GM23338 (cell line): ENCODE measurements around the gene CCDC54. TPM values are rescaled to one million over a fixed set of nuclear protein-coding genes. Genes with fewer than 3 reads are reported as not detected.

ENCODE experiments used
- ATAC-seq: fragments of 200-7000 bp; cut with Tn5 transposase; 3 replicates; pipeline ENCODE4 v1.9.1; 2020
- DNase-seq: peaks from one replicate; pipeline ENCODE4 v3.0.0-alpha.2; 2015; ENCODE audit warnings: low spot score
- H2AFZ ChIP-seq: fragments of 200-600 bp; sonication (generic); 2 replicates; pipeline ENCODE4 v1.8.0; 2016; ENCODE audit warnings: antibody characterized with exemption, mild to moderate bottlenecking, moderate library complexity
- H3F3A ChIP-seq: fragments of 200-600 bp; sonication (generic); replicated peaks from 2 replicates; pipeline ENCODE4 v1.8.0; 2017; ENCODE audit warnings: antibody characterized with exemption, mixed run types, low read depth
- H3K27ac ChIP-seq: fragments of 200-600 bp; sonication (generic); 2 replicates; pipeline ENCODE4 v1.6.1; 2016; ENCODE audit warnings: low read depth
- H3K27me3 ChIP-seq: fragments of 200-600 bp; sonication (generic); 2 replicates; pipeline ENCODE4 v1.8.0; 2016; ENCODE audit warnings: mild to moderate bottlenecking, mixed run types, moderate library complexity; ENCODE audit not compliant: insufficient read depth
- H3K36me3 ChIP-seq: fragments of 200-600 bp; sonication (generic); 2 replicates; pipeline ENCODE4 v1.8.0; 2016; ENCODE audit warnings: mild to moderate bottlenecking; ENCODE audit not compliant: insufficient read depth
- H3K4me1 ChIP-seq: fragments of 200-600 bp; sonication (generic); 2 replicates; pipeline ENCODE4 v1.8.0; 2016; ENCODE audit warnings: mild to moderate bottlenecking, moderate library complexity; ENCODE audit not compliant: insufficient read depth
- H3K4me2 ChIP-seq: fragments of 200-600 bp; sonication (generic); 2 replicates; pipeline ENCODE4 v1.7.1; 2017; ENCODE audit warnings: mixed run types
- H3K4me3 ChIP-seq: fragments of 200-600 bp; sonication (generic); 2 replicates; pipeline ENCODE4 v1.6.1; 2016; ENCODE audit warnings: mixed run types
- H3K79me2 ChIP-seq: fragments of 200-600 bp; sonication (generic); replicated peaks from 2 replicates; pipeline ENCODE4 v1.8.0; 2017; ENCODE audit warnings: mild to moderate bottlenecking; ENCODE audit not compliant: insufficient read depth
- H3K9me2 ChIP-seq: fragments of 200-600 bp; sonication (generic); 2 replicates; pipeline ENCODE4 v1.8.0; 2017; ENCODE audit not compliant: insufficient read depth
- H4K20me1 ChIP-seq: fragments of 200-600 bp; sonication (generic); replicated peaks from 2 replicates; pipeline ENCODE4 v1.8.0; 2017; ENCODE audit warnings: mild to moderate bottlenecking; ENCODE audit not compliant: insufficient read depth
- H3K27ac Mint-ChIP-seq: 2 replicates; pipeline ENCODE4 v1.8.0; 2020; ENCODE audit warnings: inconsistent platforms, mild to moderate bottlenecking, moderate library complexity, mixed read lengths
- H3K27me3 Mint-ChIP-seq: 3 replicates; pipeline ENCODE4 v1.8.0; 2022; ENCODE audit warnings: low read depth, mild to moderate bottlenecking, moderate library complexity, mixed read lengths, inconsistent platforms; ENCODE audit not compliant: insufficient read depth, poor library complexity
- H3K36me3 Mint-ChIP-seq: 3 replicates; pipeline ENCODE4 v1.8.0; 2021; ENCODE audit warnings: low read depth, mild to moderate bottlenecking, inconsistent platforms, moderate library complexity, mixed read lengths
- H3K4me1 Mint-ChIP-seq: 3 replicates; pipeline ENCODE4 v1.8.0; 2020; ENCODE audit warnings: mild to moderate bottlenecking, inconsistent platforms, mixed read lengths
- H3K4me3 Mint-ChIP-seq: 3 replicates; pipeline ENCODE4 v1.8.0; 2021; ENCODE audit warnings: moderate library complexity, mild to moderate bottlenecking, inconsistent platforms, mixed read lengths
- H3K9me3 Mint-ChIP-seq: 3 replicates; pipeline ENCODE4 v1.8.0; 2020; ENCODE audit warnings: moderate library complexity, mild to moderate bottlenecking, inconsistent platforms, mixed read lengths
- CREB1 ChIP-seq: fragments of 250-450 bp; sonication (Bioruptor Pico); IDR thresholded peaks from 2 replicates; pipeline ENCODE4 v1.5.0; 2020; ENCODE audit warnings: low read depth, mild to moderate bottlenecking, moderate library complexity
- CTCF ChIP-seq, 2 experiments: fragments of 200-600 bp in 1 of 2; sonication (generic) in 1 of 2; conservative IDR thresholded peaks; 2 replicates each; pipeline versions ENCODE4 v1.5.1 to v1.6.1; 2016 to 2017; ENCODE audit warnings: antibody characterized with exemption in 2 of 2, low read depth in 2 of 2, mild to moderate bottlenecking in 2 of 2, moderate library complexity in 1 of 2
- ETS1 ChIP-seq: IDR thresholded peaks from 2 replicates; pipeline ENCODE4 v1.6.1; 2016; ENCODE audit warnings: antibody characterized with exemption
- EZH2 ChIP-seq: fragments of 200-600 bp; sonication (generic); IDR thresholded peaks from one replicate; pipeline ENCODE4 v1.8.0; 2017; ENCODE audit warnings: antibody characterized with exemption, mild to moderate bottlenecking, low read depth; ENCODE audit not compliant: unreplicated experiment
- EZH2phosphoT487 ChIP-seq: fragments of 200-600 bp; sonication (generic); IDR thresholded peaks from one replicate; pipeline ENCODE4 v1.8.1; 2018; ENCODE audit warnings: antibody characterized with exemption; ENCODE audit not compliant: unreplicated experiment
- JUNB ChIP-seq: IDR thresholded peaks from one replicate; pipeline ENCODE4 v1.6.1; 2016; ENCODE audit warnings: antibody characterized with exemption; ENCODE audit not compliant: unreplicated experiment
- NANOG ChIP-seq: IDR thresholded peaks from 2 replicates; pipeline ENCODE4 v1.6.1; 2016; ENCODE audit warnings: antibody characterized with exemption, borderline replicate concordance
- POLR2AphosphoS5 ChIP-seq: IDR thresholded peaks from 2 replicates; pipeline ENCODE4 v1.6.1; 2016; ENCODE audit warnings: antibody characterized with exemption, low read depth
- REST ChIP-seq: IDR thresholded peaks from one replicate; pipeline ENCODE4 v1.6.1; 2018; ENCODE audit warnings: antibody characterized with exemption; ENCODE audit not compliant: unreplicated experiment
- STAT1 ChIP-seq: IDR thresholded peaks from one replicate; pipeline ENCODE4 v1.6.1; 2016; ENCODE audit warnings: antibody characterized with exemption; ENCODE audit not compliant: unreplicated experiment
- ZNF114 ChIP-seq: fragments of 250-450 bp; sonication (Bioruptor Pico); IDR thresholded peaks from 2 replicates; pipeline ENCODE4 v1.5.0; 2020; ENCODE audit warnings: mild to moderate bottlenecking, moderate library complexity
- ZNF331 ChIP-seq: fragments of 250-450 bp; sonication (Bioruptor Pico); IDR thresholded peaks from 2 replicates; pipeline ENCODE4 v1.5.0; 2020; ENCODE audit warnings: low read depth, mild to moderate bottlenecking, moderate library complexity
- polyA plus RNA-seq: library from polyadenylated mRNA; unstranded; fragments of >200 nt; fragmentation: Nextera tagmentation; extraction: Ambion mirVana; gene quantifications from 2 replicates; pipeline ENCODE4 v1.2.1, GENCODE V29; 2016
- total RNA-seq: library from RNA; depleted of rRNA; stranded (reverse); fragments of >200 nt; shearing (Covaris generic); gene quantifications from 2 replicates; pipeline ENCODE4 v1.2.3, GENCODE V29; 2014

CCDC54 gene
- total and polyA plus RNA-seq, 2 experiments from 2014 or later: not detected

- DNase-seq: no peak
- no peaks in the 10 kb centered on the region for H3K9me2 ChIP-seq
- H4K20me1 ChIP-seq: no peaks in the 10 kb centered on the region
- H3K9me3 Mint-ChIP-seq: no peaks in the 10 kb centered on the region
- TF ChIP-seq CREB1: no peak
- no peak overlapping the region for H3K4me3 ChIP-seq
- H3K36me3 ChIP-seq: no peaks in the 10 kb centered on the region
- no peaks in the 10 kb centered on the region for H3K4me1 ChIP-seq
- no peak overlapping the region for H3K4me3 Mint-ChIP-seq
- H3K79me2 ChIP-seq: no peaks in the 10 kb centered on the region
- H3F3A ChIP-seq: no peaks in the 10 kb centered on the region
- no peaks in the 10 kb centered on the region for H3K36me3 Mint-ChIP-seq
- no peak overlapping the region; the same call in 1 of the 2 replicates for H2AFZ ChIP-seq
- peaks cover 4% of the 10 kb centered on the region; the same call in 2 of the 3 replicates for H3K4me1 Mint-ChIP-seq
- peaks cover under 1% of the 10 kb centered on the region for H3K27me3 Mint-ChIP-seq
- H3K27ac Mint-ChIP-seq: no peak overlapping the region
- H3K27me3 ChIP-seq: no peaks in the 10 kb centered on the region
- H3K27ac ChIP-seq: no peak overlapping the region
- no peak overlapping the region for H3K4me2 ChIP-seq
- peak; percentile 38; the same call in 2 of the 3 replicates for ATAC-seq
Measured at GRCh38 chr3:107345822-107346405, 31.3 kb upstream of the CCDC54 start.

- H3K79me2 ChIP-seq: no peaks in the 10 kb centered on the region
- no peaks in the 10 kb centered on the region for H4K20me1 ChIP-seq
- H2AFZ ChIP-seq: no peak overlapping the region
- H3K27me3 ChIP-seq: no peaks in the 10 kb centered on the region
- no peaks in the 10 kb centered on the region for H3K4me1 ChIP-seq
- H3K9me2 ChIP-seq: no peaks in the 10 kb centered on the region
- no peak for DNase-seq
- no peaks in the 10 kb centered on the region for H3K36me3 ChIP-seq
- H3K36me3 Mint-ChIP-seq: no peaks in the 10 kb centered on the region
- peaks cover 4% of the 10 kb centered on the region; the same call in 2 of the 3 replicates for H3K4me1 Mint-ChIP-seq
- H3K27me3 Mint-ChIP-seq: peaks cover 2% of the 10 kb centered on the region
- no peak overlapping the region for H3K4me3 ChIP-seq
- H3K4me3 Mint-ChIP-seq: no peak overlapping the region
- H3K27ac Mint-ChIP-seq: no peak overlapping the region
- H3K9me3 Mint-ChIP-seq: no peaks in the 10 kb centered on the region
- no peak overlapping the region for H3K27ac ChIP-seq
- ATAC-seq: no peak
- no peaks in the 10 kb centered on the region for H3F3A ChIP-seq
- no peak overlapping the region for H3K4me2 ChIP-seq
- TF ChIP-seq REST (no peak), NANOG (no peak), POLR2AphosphoS5 (no peak), EZH2phosphoT487 (no peak), CTCF (conservative IDR thresholded peaks at IDR 0.05; ENCODE audit: low read depth in 2 of 2) (no peak), EZH2 (no peak), CREB1 (no peak), STAT1 (no peak), ETS1 (no peak), ZNF331 (CRISPR knock-in tag) (no peak), JUNB (no peak), ZNF114 (no peak)
Measured at GRCh38 chr3:107346564-107346963, 30.7 kb upstream of the CCDC54 start.
